DND-41 (cell line): Measurements from ENCODE around the gene LRRIQ1.

ENCODE experiments used
- ATAC-seq: fragments of 200-7000 bp; cut with Tn5 transposase; 3 replicates; pipeline ENCODE4 v1.9.1; 2021; ENCODE audit warnings: low read depth; ENCODE audit not compliant: insufficient read depth
- DNase-seq: peaks from one replicate; pipeline ENCODE4 v3.0.0-alpha.2; 2020
- H2AFZ ChIP-seq: 2 replicates; pipeline ENCODE4 v1.6.0; 2012; ENCODE audit warnings: low read depth, low read length
- H3K27ac ChIP-seq: 2 replicates; pipeline ENCODE4 v1.5.1; 2012; ENCODE audit warnings: low read length, inconsistent platforms
- H3K27me3 ChIP-seq: fragments of 200-600 bp; sonication (generic); 2 replicates; pipeline ENCODE4 v1.6.0; 2012; ENCODE audit warnings: low read length, mild to moderate bottlenecking, inconsistent platforms; ENCODE audit not compliant: insufficient read depth, poor library complexity
- H3K36me3 ChIP-seq: 2 replicates; pipeline ENCODE4 v1.5.1; 2012; ENCODE audit warnings: low read length, inconsistent platforms; ENCODE audit not compliant: insufficient read depth
- H3K4me1 ChIP-seq: 2 replicates; pipeline ENCODE4 v1.5.1; 2012; ENCODE audit warnings: mild to moderate bottlenecking, low read length; ENCODE audit not compliant: insufficient read depth
- H3K4me2 ChIP-seq: 2 replicates; pipeline ENCODE4 v1.6.0; 2012; ENCODE audit warnings: mild to moderate bottlenecking, moderate library complexity, low read length, inconsistent platforms; ENCODE audit not compliant: insufficient read depth
- H3K4me3 ChIP-seq, 2 experiments: fragments of 200-600 bp in 1 of 2; shearing (Covaris generic) in 1 of 2; 2 replicates each; pipeline ENCODE4 v1.5.1; 2012 to 2016; ENCODE audit warnings: inconsistent platforms in 2 of 2, low read length in 2 of 2, mild to moderate bottlenecking in 2 of 2, low read depth in 1 of 2, moderate library complexity in 1 of 2
- H3K79me2 ChIP-seq: 2 replicates; pipeline ENCODE4 v1.6.0; 2012; ENCODE audit warnings: low read length, inconsistent platforms; ENCODE audit not compliant: insufficient read depth
- H3K9ac ChIP-seq: 2 replicates; pipeline ENCODE4 v1.6.0; 2012; ENCODE audit warnings: low read depth, mild to moderate bottlenecking, inconsistent platforms, low read length, moderate library complexity
- H3K9me3 ChIP-seq: 2 replicates; pipeline ENCODE4 v1.5.1; 2012; ENCODE audit warnings: low read length, moderate library complexity, mild to moderate bottlenecking, inconsistent platforms; ENCODE audit not compliant: insufficient read depth, severe bottlenecking
- H4K20me1 ChIP-seq: 2 replicates; pipeline ENCODE4 v1.6.0; 2012; ENCODE audit warnings: low read length; ENCODE audit not compliant: insufficient read depth
- CTCF ChIP-seq: IDR thresholded peaks from 2 replicates; pipeline ENCODE4 v1.5.1; 2012; ENCODE audit warnings: borderline replicate concordance, low read length, moderate library complexity, mild to moderate bottlenecking; ENCODE audit not compliant: poor library complexity, severe bottlenecking; ENCODE audit errors: extremely low read depth
- EZH2 ChIP-seq: IDR thresholded peaks from 3 replicates; pipeline ENCODE4 v1.6.1; 2012; ENCODE audit warnings: borderline replicate concordance, low read depth, mild to moderate bottlenecking, moderate library complexity, low read length, inconsistent platforms; ENCODE audit not compliant: severe bottlenecking

The LRRIQ1 gene

GRCh38 chr12:85147331-85147730 lies 111.2 kb downstream of the LRRIQ1 start:
- Histone ChIP-seq H4K20me1 (no peaks in the 10 kb centered on the region), H3K36me3 (no peaks in the 10 kb centered on the region), H3K27ac (no peak overlapping the region), H3K4me1 (no peaks in the 10 kb centered on the region), H3K4me3 (no peak overlapping the region), H3K4me2 (no peak overlapping the region), H3K79me2 (no peaks in the 10 kb centered on the region), H3K27me3 (no peaks in the 10 kb centered on the region), H2AFZ (no peak overlapping the region), H3K9ac (no peak overlapping the region), H3K9me3 (no peaks in the 10 kb centered on the region)
- no peak for DNase-seq
- TF ChIP-seq EZH2 (no peak), CTCF (no peak)
- ATAC-seq = no peak

GRCh38 chr12:85152311-85152729 lies 116.2 kb downstream of the LRRIQ1 start:
- H3K9me3 ChIP-seq = no peaks in the 10 kb centered on the region
- H3K27me3 ChIP-seq = no peaks in the 10 kb centered on the region
- no peak for DNase-seq
- no peak for TF ChIP-seq CTCF
- no peaks in the 10 kb centered on the region for H4K20me1 ChIP-seq
- H3K79me2 ChIP-seq = no peaks in the 10 kb centered on the region
- no peak overlapping the region for H3K4me2 ChIP-seq
- no peak overlapping the region for H3K27ac ChIP-seq
- ATAC-seq = no peak
- H3K4me3 ChIP-seq = no peak overlapping the region
- H3K9ac ChIP-seq = no peak overlapping the region
- no peak overlapping the region for H2AFZ ChIP-seq
- H3K4me1 ChIP-seq = no peaks in the 10 kb centered on the region
- H3K36me3 ChIP-seq = no peaks in the 10 kb centered on the region

GRCh38 chr12:85155791-85156190 lies 119.6 kb downstream of the LRRIQ1 start:
- Histone ChIP-seq H3K79me2 (no peaks in the 10 kb centered on the region), H2AFZ (no peak overlapping the region), H4K20me1 (no peaks in the 10 kb centered on the region), H3K27ac (no peak overlapping the region), H3K9ac (no peak overlapping the region), H3K9me3 (no peaks in the 10 kb centered on the region), H3K27me3 (no peaks in the 10 kb centered on the region), H3K36me3 (no peaks in the 10 kb centered on the region), H3K4me1 (no peaks in the 10 kb centered on the region), H3K4me2 (no peak overlapping the region), H3K4me3 (no peak overlapping the region)
- TF ChIP-seq EZH2 = no peak
- peak; percentile 17 for TF ChIP-seq CTCF
- ATAC-seq (no peak), DNase-seq (no peak)

- TF ChIP-seq CTCF (no peak), EZH2 (no peak)
- Histone ChIP-seq H3K4me1 (no peaks in the 10 kb centered on the region), H3K4me2 (no peak overlapping the region), H3K27me3 (no peaks in the 10 kb centered on the region), H3K9me3 (no peaks in the 10 kb centered on the region), H3K4me3 (no peak overlapping the region), H3K9ac (no peak overlapping the region), H3K36me3 (no peaks in the 10 kb centered on the region), H3K79me2 (no peaks in the 10 kb centered on the region), H3K27ac (no peak overlapping the region), H2AFZ (no peak overlapping the region), H4K20me1 (no peaks in the 10 kb centered on the region)
- DNase-seq = no peak
- no peak for ATAC-seq
Observed at GRCh38 chr12:85156569-85156968, 120.4 kb downstream of the LRRIQ1 start.
